Esophagus squamous epithelium (tissue), 5 donors: ENCODE results near the gene GPR65. TPM values are rescaled to one million over a fixed set of nuclear protein-coding genes. Genes with fewer than 3 reads are reported as not detected.

Source experiments
- DNase-seq: peaks from one replicate; lab custom pipeline; 2025; lab: John Stamatoyannopoulos, UW
- H3K27ac ChIP-seq, 4 donors: fragments of 200-600 bp; sonication (generic); one replicate each; pipeline ENCODE4 v1.5.1; 2016 to 2019; ENCODE audit warnings: mild to moderate bottlenecking in 1 of 4
- H3K27me3 ChIP-seq, 4 donors: fragments of 200-600 bp; sonication (generic); 1 replicate in 3 of 4; 2 replicates in 1 of 4; pipeline versions ENCODE4 v1.5.1 to v1.6.0; 2017 to 2021; ENCODE audit warnings: antibody characterized with exemption in 1 of 4
- H3K36me3 ChIP-seq, 3 donors: fragments of 200-600 bp; sonication (generic); one replicate each; pipeline ENCODE4 v1.5.1; 2016 to 2019
- H3K4me1 ChIP-seq, 3 donors: fragments of 200-600 bp; sonication (generic); one replicate each; pipeline ENCODE4 v1.5.1; 2017 to 2019
- H3K4me3 ChIP-seq, 4 donors: fragments of 200-600 bp; sonication (generic); 1 replicate in 3 of 4; 2 replicates in 1 of 4; pipeline ENCODE4 v1.5.1; 2016 to 2019; ENCODE audit warnings: mild to moderate bottlenecking in 2 of 4, moderate library complexity in 1 of 4
- H3K9me3 ChIP-seq, 3 donors: fragments of 200-600 bp; sonication (generic); one replicate each; pipeline ENCODE4 v1.5.1; 2016 to 2019
- CTCF ChIP-seq, 6 experiments: fragments of 450-650 bp in 4 of 6; fragments of 200-600 bp in 2 of 6; sonication (generic) in 2 of 6; IDR thresholded peaks; one replicate each; pipeline ENCODE4 v1.5.1; 2016 to 2019; ENCODE audit warnings: antibody characterized with exemption in 6 of 6, mild to moderate bottlenecking in 4 of 6, moderate library complexity in 4 of 6
- POLR2A ChIP-seq, 4 donors: fragments of 450-650 bp; IDR thresholded peaks; one replicate each; pipeline ENCODE4 v1.6.1; 2017; ENCODE audit warnings: antibody characterized with exemption in 4 of 4, mild to moderate bottlenecking in 4 of 4, moderate library complexity in 3 of 4
- WGBS, 2 donors: methylation state at CpG; one replicate each; pipeline ENCODE4 v1.1.5; 2018; 5-methylcytosine and 5-hydroxymethylcytosine counted together
- intact Hi-C: fragments of 100-400 bp; cut with DNase I; formaldehyde crosslinking; loops from one replicate; pipeline ENCODE4 v1.15.0; 2022
- total RNA-seq, 4 donors: library from RNA; depleted of rRNA; stranded (reverse); fragments of >200 nt; gene quantifications; one replicate each; pipeline ENCODE4 v1.1.0, GENCODE V29; 2016
- donor health status: DM: yes; HTN: yes; CAD: no.

The GPR65 gene
- total RNA-seq, 4 donors from 2014 or later = 0.34 to 1.4 (median 0.75) TPM

DNA sequence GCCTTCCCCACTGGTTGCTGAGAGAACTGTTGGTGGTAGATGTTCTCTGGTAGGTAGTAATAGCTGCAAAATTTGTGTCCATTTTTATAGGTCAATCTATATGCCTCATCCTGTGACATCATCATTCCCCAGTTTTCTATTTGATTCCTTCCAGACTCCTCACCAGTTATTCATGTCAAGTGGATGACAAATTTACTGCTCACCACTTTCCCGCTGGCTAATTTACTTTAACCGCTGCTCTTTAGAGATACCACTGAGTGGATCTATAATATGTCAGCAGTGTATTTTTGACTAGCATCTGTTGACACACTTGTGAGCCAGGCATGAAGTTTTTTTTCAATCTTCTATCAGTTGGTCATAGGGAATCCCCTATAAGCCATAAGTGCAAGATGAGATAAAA lies 24.6 kb downstream of the GPR65 start:
- 82 to 85% methylated on average over 2 of the region's 2 CpGs for WGBS, 2 donors
- DNase-seq = no peak
- intact Hi-C loops = no loop called here
- H3K4me1 ChIP-seq = no peaks in the 10 kb centered on the region
- no peaks in the 10 kb centered on the region for H3K36me3 ChIP-seq
- no peak overlapping the region for H3K27ac ChIP-seq
- H3K4me3 ChIP-seq = no peak overlapping the region
- peaks cover 0 to 7% (median 0%) of the 10 kb centered on the region in 4 donors for H3K27me3 ChIP-seq
- TF ChIP-seq POLR2A (IDR thresholded peaks at IDR 0.05) = no peak
- no peak for TF ChIP-seq CTCF (IDR thresholded peaks at IDR 0.05)
- no peaks in the 10 kb centered on the region for H3K9me3 ChIP-seq

DNA sequence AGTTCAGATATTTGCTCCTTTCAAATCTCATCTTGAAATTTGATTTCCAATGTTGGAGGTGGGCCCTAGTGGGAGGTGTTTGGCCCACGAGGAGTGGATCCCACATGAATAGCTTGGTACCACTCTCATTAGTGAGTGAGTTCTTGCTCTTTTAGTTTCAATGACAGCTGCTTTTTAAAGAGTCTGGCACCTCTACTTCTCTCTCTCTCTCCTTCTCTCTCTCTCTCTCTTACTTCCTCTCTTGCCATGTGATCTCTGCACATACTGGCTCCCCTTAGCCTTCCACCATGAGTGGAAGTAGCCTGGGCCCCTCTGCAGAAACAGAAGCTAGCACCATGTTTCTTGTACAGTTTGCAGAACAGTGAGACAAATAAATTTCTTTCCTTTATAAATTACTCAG lies 25.1 kb downstream of the GPR65 start:
- intact Hi-C loops = no loop called here
- no peaks in the 10 kb centered on the region for H3K36me3 ChIP-seq
- H3K9me3 ChIP-seq = no peaks in the 10 kb centered on the region
- no peak for DNase-seq
- no peaks in the 10 kb centered on the region for H3K4me1 ChIP-seq
- TF ChIP-seq CTCF (IDR thresholded peaks at IDR 0.05) = no peak
- no peak for TF ChIP-seq POLR2A (IDR thresholded peaks at IDR 0.05)
- H3K27ac ChIP-seq = no peak overlapping the region
- no peak overlapping the region for H3K4me3 ChIP-seq
- 13 to 30% methylated on average over 1 of the region's 1 CpG for WGBS, 2 donors
- H3K27me3 ChIP-seq = peaks cover 0 to 7% (median 0%) of the 10 kb centered on the region in 4 donors

- Histone ChIP-seq H3K36me3 (no peaks in the 10 kb centered on the region), H3K27ac (no peak overlapping the region), H3K4me3 (no peak overlapping the region), H3K4me1 (no peaks in the 10 kb centered on the region), H3K9me3 (no peaks in the 10 kb centered on the region), H3K27me3 (peaks cover 0 to 7% (median 0%) of the 10 kb centered on the region in 4 donors)
- TF ChIP-seq POLR2A (IDR thresholded peaks at IDR 0.05) (no peak), CTCF (IDR thresholded peaks at IDR 0.05) (no peak)
- intact Hi-C loops = no loop called here
- 27 to 50% methylated on average over 1 of the region's 1 CpG for WGBS, 2 donors
- no peak for DNase-seq
Measured at GRCh38 chr14:88030892-88031291, 26.0 kb downstream of the GPR65 start.

DNA sequence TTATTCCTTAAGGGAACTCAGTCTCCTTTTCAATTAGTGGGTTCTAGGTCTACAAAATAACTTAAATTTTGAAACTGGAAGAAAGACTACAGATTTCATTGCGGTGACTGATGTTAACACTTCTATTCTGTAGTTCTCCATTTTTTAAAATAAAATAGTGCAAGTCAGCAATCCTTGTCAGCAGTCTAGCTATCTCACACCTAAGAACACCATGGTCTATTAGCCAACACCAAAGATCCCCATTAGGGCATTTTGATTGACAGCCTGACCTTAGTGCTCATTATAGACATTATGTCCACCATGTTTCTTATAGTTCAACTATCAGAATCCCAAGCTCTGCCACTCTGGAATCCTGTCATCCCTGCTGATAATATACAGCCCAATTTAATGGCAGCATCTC lies 27.4 kb downstream of the GPR65 start:
- intact Hi-C loops = no loop called here
- H3K36me3 ChIP-seq = no peaks in the 10 kb centered on the region
- H3K4me3 ChIP-seq = no peak overlapping the region
- H3K27me3 ChIP-seq = peaks cover 0 to 9% (median 0%) of the 10 kb centered on the region in 4 donors
- TF ChIP-seq POLR2A (IDR thresholded peaks at IDR 0.05) = no peak
- TF ChIP-seq CTCF (IDR thresholded peaks at IDR 0.05) = no peak
- DNase-seq = no peak
- WGBS, 2 donors = 95 to 96% methylated on average over 1 of the region's 1 CpG
- no peak overlapping the region for H3K27ac ChIP-seq
- H3K9me3 ChIP-seq = no peaks in the 10 kb centered on the region
- no peaks in the 10 kb centered on the region for H3K4me1 ChIP-seq

- no peak overlapping the region for H3K4me3 ChIP-seq
- intact Hi-C loops = no loop called here
- no peaks in the 10 kb centered on the region for H3K36me3 ChIP-seq
- H3K27me3 ChIP-seq = peaks cover 0 to 14% (median 0%) of the 10 kb centered on the region in 4 donors
- no peaks in the 10 kb centered on the region for H3K9me3 ChIP-seq
- no peak for DNase-seq
- H3K27ac ChIP-seq = no peak overlapping the region
- TF ChIP-seq CTCF (IDR thresholded peaks at IDR 0.05) (no peak), POLR2A (IDR thresholded peaks at IDR 0.05) (no peak)
- no peaks in the 10 kb centered on the region for H3K4me1 ChIP-seq
- 43 to 67% methylated on average over 2 of the region's 2 CpGs for WGBS, 2 donors
Measured at GRCh38 chr14:88034076-88034475, 29.1 kb downstream of the GPR65 start.
